Mammary epithelial cell (primary cell): ENCODE data around the gene ZDHHC6.

Experiments
- EZH2 ChIP-seq: IDR thresholded peaks from 2 replicates; pipeline ENCODE4 v1.6.1; 2012; ENCODE audit warnings: low read length, inconsistent platforms, borderline replicate concordance
- TF ChIP-seq, protein P1 (sequence below), 2 donors: IDR thresholded peaks in 1 of 2; conservative IDR thresholded peaks in 1 of 2; 2 replicates each; pipeline ENCODE4 v1.5.1; 2011 to 2012; ENCODE audit warnings: inconsistent platforms in 2 of 2, low read length in 2 of 2, mild to moderate bottlenecking in 2 of 2, control low read depth in 1 of 2, low read depth in 1 of 2; ENCODE audit not compliant: insufficient read depth in 1 of 2; ENCODE audit errors: extremely low read depth in 1 of 2

DNA sequence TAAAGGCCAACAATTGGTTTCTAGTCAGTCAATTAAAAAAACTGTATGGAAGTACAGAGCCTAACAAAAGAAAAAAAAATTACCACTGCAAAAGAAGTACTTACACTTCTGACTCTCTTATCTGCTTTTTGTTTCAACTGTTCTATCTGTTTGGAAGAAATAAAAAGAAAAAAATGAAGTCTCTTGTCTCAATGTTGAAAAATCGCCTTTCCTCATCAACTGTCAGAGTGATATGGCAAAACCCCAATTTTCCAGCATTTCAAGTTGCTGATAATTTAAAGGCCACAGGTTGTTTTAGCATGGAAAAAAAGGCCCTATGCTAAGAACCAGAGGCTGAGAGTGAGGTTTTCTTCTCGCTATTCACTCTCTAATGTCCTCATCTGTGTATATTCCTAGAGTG, 13.6 kb downstream of the ZDHHC6 start:
- TF ChIP-seq, protein P1, sequence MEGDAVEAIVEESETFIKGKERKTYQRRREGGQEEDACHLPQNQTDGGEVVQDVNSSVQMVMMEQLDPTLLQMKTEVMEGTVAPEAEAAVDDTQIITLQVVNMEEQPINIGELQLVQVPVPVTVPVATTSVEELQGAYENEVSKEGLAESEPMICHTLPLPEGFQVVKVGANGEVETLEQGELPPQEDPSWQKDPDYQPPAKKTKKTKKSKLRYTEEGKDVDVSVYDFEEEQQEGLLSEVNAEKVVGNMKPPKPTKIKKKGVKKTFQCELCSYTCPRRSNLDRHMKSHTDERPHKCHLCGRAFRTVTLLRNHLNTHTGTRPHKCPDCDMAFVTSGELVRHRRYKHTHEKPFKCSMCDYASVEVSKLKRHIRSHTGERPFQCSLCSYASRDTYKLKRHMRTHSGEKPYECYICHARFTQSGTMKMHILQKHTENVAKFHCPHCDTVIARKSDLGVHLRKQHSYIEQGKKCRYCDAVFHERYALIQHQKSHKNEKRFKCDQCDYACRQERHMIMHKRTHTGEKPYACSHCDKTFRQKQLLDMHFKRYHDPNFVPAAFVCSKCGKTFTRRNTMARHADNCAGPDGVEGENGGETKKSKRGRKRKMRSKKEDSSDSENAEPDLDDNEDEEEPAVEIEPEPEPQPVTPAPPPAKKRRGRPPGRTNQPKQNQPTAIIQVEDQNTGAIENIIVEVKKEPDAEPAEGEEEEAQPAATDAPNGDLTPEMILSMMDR (conservative IDR thresholded peaks at IDR 0.05 in 1 of 2, IDR thresholded peaks at IDR 0.05 in 1 of 2; ENCODE audit: extremely low read depth in 1 of 2, insufficient read depth in 1 of 2, low read depth in 1 of 2, low read length in 2 of 2), result no peak
- no peak for TF ChIP-seq EZH2
